ENCODE results near the gene MRPS5.

The MRPS5 gene

GRCh38 chr2:95037384-95037839, 84.2 kb downstream of the MRPS5 start:
- H4K20me1 ChIP-seq (ENCODE audit: insufficient read depth, low read length, poor library complexity, severe bottlenecking), result no peaks in the 10 kb centered on the region
- no peak overlapping the region for H3K4me2 ChIP-seq (ENCODE audit: low read depth, low read length, poor library complexity, severe bottlenecking)
- TF ChIP-seq EZH2phosphoT487 (IDR thresholded peaks at IDR 0.05; ENCODE audit: borderline replicate concordance), result no peak
- TF ChIP-seq CTCF (conservative IDR thresholded peaks at IDR 0.05; ENCODE audit: low read length), result no peak
- H3F3A ChIP-seq (ENCODE audit: low read depth), result no peaks in the 10 kb centered on the region
- H3K9ac ChIP-seq (ENCODE audit: low read depth, low read length, poor library complexity, severe bottlenecking), result no peak overlapping the region
- no peaks in the 10 kb centered on the region for H3K27me3 ChIP-seq (ENCODE audit: insufficient read depth, low read length, poor library complexity, severe bottlenecking)
- H3K36me3 ChIP-seq (ENCODE audit: insufficient read depth, low read length), result no peaks in the 10 kb centered on the region
- H3K9me3 ChIP-seq (ENCODE audit: insufficient read depth, low read depth, low read length), result no peaks in the 10 kb centered on the region
- no peak overlapping the region for H2AFZ ChIP-seq (ENCODE audit: low read length)
- H3K4me1 ChIP-seq (ENCODE audit: insufficient read depth, low read length, poor library complexity, severe bottlenecking), result no peaks in the 10 kb centered on the region
- no peaks in the 10 kb centered on the region for H3K9me2 ChIP-seq (replicated peaks; ENCODE audit: low read depth, low read length)
- H3K4me3 ChIP-seq (ENCODE audit: low read length, poor library complexity, severe bottlenecking), result no peak overlapping the region
- H3K79me2 ChIP-seq (ENCODE audit: insufficient read depth, low read length), result no peaks in the 10 kb centered on the region

- TF ChIP-seq CTCF (conservative IDR thresholded peaks at IDR 0.05; ENCODE audit: low read length) (no peak), EZH2phosphoT487 (IDR thresholded peaks at IDR 0.05; ENCODE audit: borderline replicate concordance) (no peak)
- Histone ChIP-seq H3K4me3 (ENCODE audit: low read length, poor library complexity, severe bottlenecking) (no peak overlapping the region), H3K79me2 (ENCODE audit: insufficient read depth, low read length) (no peaks in the 10 kb centered on the region), H3K9me2 (replicated peaks; ENCODE audit: low read depth, low read length) (no peaks in the 10 kb centered on the region), H3K36me3 (ENCODE audit: insufficient read depth, low read length) (no peaks in the 10 kb centered on the region), H3K9me3 (ENCODE audit: insufficient read depth, low read depth, low read length) (no peaks in the 10 kb centered on the region), H3K27me3 (ENCODE audit: insufficient read depth, low read length, poor library complexity, severe bottlenecking) (no peaks in the 10 kb centered on the region), H3K4me1 (ENCODE audit: insufficient read depth, low read length, poor library complexity, severe bottlenecking) (no peaks in the 10 kb centered on the region), H3K4me2 (ENCODE audit: low read depth, low read length, poor library complexity, severe bottlenecking) (no peak overlapping the region), H2AFZ (ENCODE audit: low read length) (no peak overlapping the region), H3K9ac (ENCODE audit: low read depth, low read length, poor library complexity, severe bottlenecking) (no peak overlapping the region), H3F3A (ENCODE audit: low read depth) (no peaks in the 10 kb centered on the region), H4K20me1 (ENCODE audit: insufficient read depth, low read length, poor library complexity, severe bottlenecking) (no peaks in the 10 kb centered on the region)
Measured at GRCh38 chr2:95036596-95037383, 84.8 kb downstream of the MRPS5 start.
